Fibroblast of lung (primary cell): Measurements from ENCODE around the gene FRMD6.

Experiments used
- CTCF ChIP-seq, 2 donors: IDR thresholded peaks in 1 of 2; conservative IDR thresholded peaks in 1 of 2; 1 replicate in 1 of 2; 2 replicates in 1 of 2; pipeline ENCODE4 v1.5.1; 2011 to 2012; ENCODE audit warnings: low read length in 2 of 2, control low read depth in 1 of 2, inconsistent platforms in 1 of 2, low read depth in 1 of 2, mild to moderate bottlenecking in 1 of 2
- EZH2 ChIP-seq: IDR thresholded peaks from 2 replicates; pipeline ENCODE4 v1.5.1; 2012; ENCODE audit warnings: low read length, control low read depth, mild to moderate bottlenecking; ENCODE audit errors: missing control alignments

GRCh38 chr14:51744372-51745130, 92.8 kb downstream of the FRMD6 start:
- TF ChIP-seq CTCF (conservative IDR thresholded peaks at IDR 0.05 in 1 of 2, IDR thresholded peaks at IDR 0.05 in 1 of 2; ENCODE audit: low read depth in 1 of 2, low read length in 2 of 2): no peak
- TF ChIP-seq EZH2: no peak
